HG02759 (cell line): ENCODE data around the gene FNDC3A.

Experiments used
- ATAC-seq: cut with Tn5 transposase; IDR thresholded peaks from one replicate; pipeline ENCODE4 v1.9.1; 2021; ENCODE audit warnings: mild to moderate bottlenecking, moderate library complexity; ENCODE audit not compliant: unreplicated experiment

Gene FNDC3A

GRCh38 chr13:49213997-49214916 lies 238.5 kb downstream of the FNDC3A start:
- ATAC-seq = peak; percentile 4

- ATAC-seq = peak; percentile 68
Observed at GRCh38 chr13:49214917-49215376, 239.2 kb downstream of the FNDC3A start.

- no peak for ATAC-seq
Observed at GRCh38 chr13:49216334-49216733, 240.6 kb downstream of the FNDC3A start.

- no peak for ATAC-seq
Observed at GRCh38 chr13:49217962-49218492, 242.3 kb downstream of the FNDC3A start.

GRCh38 chr13:49218493-49219051 lies 242.9 kb downstream of the FNDC3A start:
- ATAC-seq = no peak

- no peak for ATAC-seq
Observed at GRCh38 chr13:49219647-49220035, 243.9 kb downstream of the FNDC3A start.

DNA sequence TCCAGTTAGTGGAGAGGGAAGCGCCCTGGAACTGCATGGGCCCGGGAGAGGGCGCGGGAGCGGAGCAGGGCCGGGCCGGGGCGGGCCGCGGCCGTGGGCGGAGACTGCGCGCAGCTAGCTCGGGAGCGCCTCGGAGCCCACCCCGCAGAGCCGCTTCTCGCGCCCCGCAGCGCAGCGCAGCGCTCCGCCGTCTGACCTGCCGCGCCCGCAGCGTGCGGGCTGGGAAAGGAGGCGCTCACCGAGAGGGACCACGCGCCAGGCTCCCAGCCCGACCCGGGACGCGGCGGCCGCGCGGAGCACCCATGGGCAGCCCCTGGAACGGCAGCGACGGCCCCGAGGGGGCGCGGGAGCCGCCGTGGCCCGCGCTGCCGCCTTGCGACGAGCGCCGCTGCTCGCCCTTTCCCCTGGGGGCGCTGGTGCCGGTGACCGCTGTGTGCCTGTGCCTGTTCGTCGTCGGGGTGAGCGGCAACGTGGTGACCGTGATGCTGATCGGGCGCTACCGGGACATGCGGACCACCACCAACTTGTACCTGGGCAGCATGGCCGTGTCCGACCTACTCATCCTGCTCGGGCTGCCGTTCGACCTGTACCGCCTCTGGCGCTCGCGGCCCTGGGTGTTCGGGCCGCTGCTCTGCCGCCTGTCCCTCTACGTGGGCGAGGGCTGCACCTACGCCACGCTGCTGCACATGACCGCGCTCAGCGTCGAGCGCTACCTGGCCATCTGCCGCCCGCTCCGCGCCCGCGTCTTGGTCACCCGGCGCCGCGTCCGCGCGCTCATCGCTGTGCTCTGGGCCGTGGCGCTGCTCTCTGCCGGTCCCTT lies 244.5 kb downstream of the FNDC3A start, which contains the start of gene MLNR:
Gene MLNR (plus strand): TSS at position 303 of the 820 bp plus-strand sequence. CDS start 0 bp downstream, at position 303.
- peak; percentile 62 for ATAC-seq

DNA sequence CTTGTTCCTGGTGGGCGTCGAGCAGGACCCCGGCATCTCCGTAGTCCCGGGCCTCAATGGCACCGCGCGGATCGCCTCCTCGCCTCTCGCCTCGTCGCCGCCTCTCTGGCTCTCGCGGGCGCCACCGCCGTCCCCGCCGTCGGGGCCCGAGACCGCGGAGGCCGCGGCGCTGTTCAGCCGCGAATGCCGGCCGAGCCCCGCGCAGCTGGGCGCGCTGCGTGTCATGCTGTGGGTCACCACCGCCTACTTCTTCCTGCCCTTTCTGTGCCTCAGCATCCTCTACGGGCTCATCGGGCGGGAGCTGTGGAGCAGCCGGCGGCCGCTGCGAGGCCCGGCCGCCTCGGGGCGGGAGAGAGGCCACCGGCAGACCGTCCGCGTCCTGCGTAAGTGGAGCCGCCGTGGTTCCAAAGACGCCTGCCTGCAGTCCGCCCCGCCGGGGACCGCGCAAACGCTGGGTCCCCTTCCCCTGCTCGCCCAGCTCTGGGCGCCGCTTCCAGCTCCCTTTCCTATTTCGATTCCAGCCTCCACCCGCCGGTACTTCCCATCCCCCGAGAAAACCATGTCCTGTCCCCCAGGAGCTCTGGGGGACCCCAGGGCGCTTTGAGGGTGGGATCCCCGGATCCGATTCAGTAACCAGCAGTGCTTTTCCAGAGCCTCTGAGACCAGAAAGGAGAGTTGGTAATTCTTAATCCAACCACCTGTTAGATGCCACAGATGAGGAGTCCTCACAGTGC lies 245.3 kb downstream of the FNDC3A start:
- ATAC-seq = peak; percentile 29

DNA sequence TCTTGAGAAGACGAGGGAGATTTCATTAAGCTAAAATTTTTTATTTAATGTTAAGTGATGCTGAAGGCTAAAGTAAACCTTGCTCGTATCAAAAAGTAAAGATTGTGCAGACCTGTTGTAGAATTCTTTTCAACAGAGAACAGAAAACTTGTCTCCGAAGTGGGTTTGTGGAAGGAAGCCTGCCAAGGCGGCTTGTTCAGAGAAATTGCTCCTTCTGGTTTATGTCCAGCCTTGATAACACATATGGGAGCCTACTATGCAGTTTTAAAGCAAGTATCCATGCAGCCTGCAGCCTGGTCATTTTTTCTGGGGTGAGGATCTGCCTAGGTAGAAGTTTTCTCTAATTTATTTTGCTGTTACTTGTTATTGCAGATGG lies 245.9 kb downstream of the FNDC3A start:
- ATAC-seq = no peak

GRCh38 chr13:49225223-49226042 lies 249.7 kb downstream of the FNDC3A start:
- ATAC-seq = no peak

DNA sequence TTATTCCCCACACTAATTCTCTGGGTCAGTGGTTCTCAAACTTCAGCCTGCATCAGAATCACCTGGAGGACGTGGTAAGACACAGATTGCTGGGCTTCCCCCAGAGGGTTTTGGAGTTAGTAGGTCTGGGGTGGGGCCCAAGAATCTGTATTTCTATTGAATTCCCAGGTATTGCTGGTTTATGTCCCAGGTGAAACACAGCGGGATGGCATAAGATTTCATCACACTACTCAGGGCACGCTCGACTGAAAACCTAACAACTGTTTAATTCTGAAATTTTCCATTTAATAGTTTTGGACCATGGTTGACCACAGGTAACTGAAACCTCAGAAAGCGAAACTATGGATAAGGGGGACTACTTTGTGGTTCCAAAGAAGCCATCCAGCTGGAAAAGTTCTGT lies 250.9 kb downstream of the FNDC3A start:
- ATAC-seq = no peak

GRCh38 chr13:49234741-49235140 lies 259.0 kb downstream of the FNDC3A start:
- ATAC-seq = no peak

GRCh38 chr13:49235856-49236431 lies 260.2 kb downstream of the FNDC3A start:
- ATAC-seq = no peak

DNA sequence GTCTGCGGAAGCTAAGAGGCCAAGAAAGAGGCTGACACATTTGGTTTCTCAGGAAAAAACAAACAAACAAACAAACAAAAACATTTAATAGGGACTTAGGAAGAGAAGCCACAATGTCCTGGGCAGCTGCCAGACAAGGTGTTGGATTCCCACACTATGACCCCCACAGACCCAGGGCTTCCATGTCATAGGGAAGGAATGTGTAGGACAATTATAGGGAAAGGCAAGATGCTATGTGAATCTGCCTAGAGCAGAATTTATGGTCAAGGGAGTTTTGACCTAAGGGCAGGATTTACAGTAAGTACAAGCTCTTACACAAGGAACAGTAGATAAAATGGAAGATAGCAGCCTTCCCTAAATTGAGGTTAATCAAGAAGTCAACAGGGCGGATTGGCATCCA lies 262.9 kb downstream of the FNDC3A start:
- no peak for ATAC-seq

GRCh38 chr13:49240017-49240416 lies 264.3 kb downstream of the FNDC3A start:
- peak; percentile 55 for ATAC-seq

DNA sequence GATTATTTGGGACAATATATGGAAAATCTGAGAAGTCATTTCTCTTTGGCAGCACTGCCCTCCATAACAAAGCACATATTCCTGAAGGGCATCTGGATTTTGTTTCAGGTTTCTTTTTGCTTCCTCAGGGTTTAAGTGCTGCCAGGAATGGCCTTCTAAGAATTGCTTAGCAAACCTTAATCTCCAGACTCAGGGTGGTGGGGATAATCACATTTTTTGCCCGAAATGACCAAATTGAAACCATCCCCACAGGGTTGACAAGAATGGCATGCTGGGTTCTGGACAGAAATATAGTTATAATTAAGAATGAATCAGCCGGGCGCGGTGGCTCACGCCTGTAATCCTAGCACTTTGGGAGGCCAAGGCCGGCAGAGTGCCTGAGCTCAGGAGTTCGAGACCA lies 265.6 kb downstream of the FNDC3A start:
- ATAC-seq = no peak

- no peak for ATAC-seq
Observed at GRCh38 chr13:49245101-49245500, 269.4 kb downstream of the FNDC3A start.

DNA sequence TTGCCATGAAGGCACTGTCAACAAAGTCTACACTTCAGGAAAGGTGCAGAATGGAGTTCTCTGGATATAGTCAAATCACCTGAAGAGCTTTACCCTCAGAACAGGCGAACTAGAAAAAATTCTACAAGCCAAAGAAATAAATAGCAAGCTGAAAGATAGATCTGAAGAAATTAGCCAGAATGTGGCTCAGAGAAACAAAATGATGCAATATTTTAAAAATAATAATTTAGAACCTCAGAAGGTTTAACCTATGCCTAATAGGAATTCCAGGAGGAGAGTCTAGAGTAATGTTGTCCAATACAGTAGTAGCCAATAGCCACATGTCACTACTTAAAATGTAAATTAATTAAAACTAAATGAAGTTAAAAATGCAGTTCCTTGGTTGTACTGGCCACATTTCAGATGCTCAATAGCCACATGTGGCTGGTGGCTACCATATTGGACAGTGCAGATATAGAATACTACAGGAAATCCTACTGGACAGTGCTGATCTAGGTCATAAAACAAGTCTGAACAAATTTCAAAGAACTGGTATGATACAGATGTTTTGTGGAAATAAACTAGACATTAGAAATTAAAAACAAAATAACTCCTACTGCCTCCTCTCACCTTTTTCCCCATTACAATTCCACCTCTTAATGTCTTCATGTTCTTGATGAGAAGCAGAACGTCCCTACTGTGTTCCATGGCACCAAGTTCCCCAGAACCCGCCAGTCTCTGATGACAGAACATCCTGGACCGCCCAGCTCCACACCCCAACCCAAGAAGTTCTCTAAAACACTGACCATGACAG lies 271.3 kb downstream of the FNDC3A start:
- ATAC-seq = peak; percentile 47
